ENCODE results near the gene COQ9. TPM values are rescaled to one million over a fixed set of nuclear protein-coding genes. Genes with fewer than 3 reads are reported as not detected.

COQ9 gene
- total RNA-seq, 2 donors from 2014 or later = 38.7 to 56.0 TPM

- intact Hi-C loops (cut with DNase I) = no loop called here
- H3K36me3 ChIP-seq (replicated peaks in 1 of 2; ENCODE audit: insufficient read depth in 1 of 2, low read depth in 2 of 2) = no peaks in the 10 kb centered on the region
- no peak overlapping the region for H3K4me3 ChIP-seq
- H3K27ac ChIP-seq = no peak overlapping the region
- H3K9me3 ChIP-seq = no peaks in the 10 kb centered on the region
- H3K4me1 ChIP-seq = no peaks in the 10 kb centered on the region
- H3K27me3 ChIP-seq = no peaks in the 10 kb centered on the region
- WGBS, 2 donors = 81% methylated on average over 3 of the region's 3 CpGs; no CpG with 5 or more reads in 1 of the 2 donors
- TF ChIP-seq POLR2A (IDR thresholded peaks at IDR 0.05) = no peak
- TF ChIP-seq CTCF (IDR thresholded peaks at IDR 0.05) = no peak
- ATAC-seq (no peak), DNase-seq (no peak)
Measured at GRCh38 chr16:57508035-57508425, 60.8 kb downstream of the COQ9 start.

GRCh38 chr16:57509231-57509923 lies 62.1 kb downstream of the COQ9 start:
- intact Hi-C loops (cut with DNase I) = no loop called here
- Histone ChIP-seq H3K36me3 (replicated peaks in 1 of 2; ENCODE audit: insufficient read depth in 1 of 2, low read depth in 2 of 2) (no peaks in the 10 kb centered on the region), H3K4me1 (no peaks in the 10 kb centered on the region), H3K27me3 (no peaks in the 10 kb centered on the region), H3K27ac (no peak overlapping the region), H3K4me3 (no peak overlapping the region), H3K9me3 (no peaks in the 10 kb centered on the region)
- 61 to 65% methylated on average over 12 of the region's 12 CpGs for WGBS, 2 donors
- TF ChIP-seq CTCF (IDR thresholded peaks at IDR 0.05) (no peak), POLR2A (IDR thresholded peaks at IDR 0.05) (no peak)
- ATAC-seq (no peak), DNase-seq (no peak)

- no peak for ATAC-seq
- H3K9me3 ChIP-seq = no peaks in the 10 kb centered on the region
- DNase-seq = no peak
- H3K27ac ChIP-seq = no peak overlapping the region
- 58 to 62% methylated on average over 8 to 10 of the region's 10 CpGs for WGBS, 2 donors
- intact Hi-C loops (cut with DNase I) = no loop called here
- H3K4me3 ChIP-seq = no peak overlapping the region
- TF ChIP-seq POLR2A (IDR thresholded peaks at IDR 0.05) (no peak), CTCF (IDR thresholded peaks at IDR 0.05) (no peak)
- H3K4me1 ChIP-seq = no peaks in the 10 kb centered on the region
- no peaks in the 10 kb centered on the region for H3K36me3 ChIP-seq (replicated peaks in 1 of 2; ENCODE audit: insufficient read depth in 1 of 2, low read depth in 2 of 2)
- H3K27me3 ChIP-seq = no peaks in the 10 kb centered on the region
Measured at GRCh38 chr16:57510016-57510871, 63.0 kb downstream of the COQ9 start.

Other genes with a start within 250 kb of the COQ9 start
- gene ARL2BP, start 202.2 kb upstream of the COQ9 start, total RNA-seq = 10 to 100 TPM; 15.8 to 21.5 TPM
- 10 to 100 TPM; 32.9 to 43.2 TPM for gene PLLP, start 162.8 kb upstream of the COQ9 start, total RNA-seq
- gene CCL22, start 88.7 kb upstream of the COQ9 start, total RNA-seq = not detected
- gene CX3CL1, start 75.0 kb upstream of the COQ9 start, total RNA-seq = 10 to 100 TPM; 14.5 to 19.1 TPM
- not detected for gene CCL17, start 42.7 kb upstream of the COQ9 start, total RNA-seq
- gene CIAPIN1, start 94 bp upstream of the COQ9 start, total RNA-seq = 10 to 100 TPM; 13.5 to 19.4 TPM
- 10 to 100 TPM; 34.9 to 77.3 TPM for gene POLR2C, start 15.2 kb downstream of the COQ9 start, total RNA-seq
- gene DOK4, start 39.0 kb downstream of the COQ9 start, total RNA-seq = 10 to 100 TPM; 33.0 to 36.1 TPM
- 10 to 100 TPM; 10.6 to 22.4 TPM for gene CCDC102A, start 89.1 kb downstream of the COQ9 start, total RNA-seq
- under 1 TPM; 0.78 to 0.99 TPM for gene ADGRG5, start 95.2 kb downstream of the COQ9 start, total RNA-seq
- 10 to 100 TPM; 53.7 to 61.6 TPM for gene ADGRG1, start 181.2 kb downstream of the COQ9 start, total RNA-seq
- 1 to 10 TPM; 2.0 to 6.0 TPM for gene ADGRG3, start 220.8 kb downstream of the COQ9 start, total RNA-seq
- gene DRC7, start 247.3 kb downstream of the COQ9 start, total RNA-seq = 1 to 10 TPM in 1 of 2 donors, not detected in 1; 1.3 TPM